HL-60 (cell line): ENCODE data around the gene NTN1.

Experiments used
- DNase-seq, 2 experiments: peaks; one replicate each; pipeline ENCODE4 v3.0.0-alpha.2; 2010 to 2020; ENCODE audit warnings: low read depth in 1 of 2, low spot score in 1 of 2
- H3K27ac ChIP-seq: fragments of 250-450 bp; sonication (Bioruptor Pico); replicated peaks from 2 replicates; pipeline ENCODE4 v1.5.1; 2020; ENCODE audit warnings: mild to moderate bottlenecking, moderate library complexity
- H3K27me3 ChIP-seq: fragments of 250-450 bp; sonication (Bioruptor Pico); 2 replicates; pipeline ENCODE4 v1.5.1; 2021; ENCODE audit warnings: mild to moderate bottlenecking, moderate library complexity; ENCODE audit not compliant: insufficient read depth, poor library complexity, severe bottlenecking
- H3K4me3 ChIP-seq: replicated peaks from 2 replicates; pipeline ENCODE4 v1.5.1; 2011; ENCODE audit warnings: mild to moderate bottlenecking, control low read depth, low read length; ENCODE audit not compliant: insufficient read depth
- GABPA ChIP-seq: IDR thresholded peaks from 2 replicates; pipeline ENCODE4 v1.6.1; 2012; ENCODE audit warnings: low read depth
- POLR2AphosphoS5 ChIP-seq: IDR thresholded peaks from 2 replicates; pipeline ENCODE4 v1.6.1; 2012; ENCODE audit warnings: low read depth
- SPI1 ChIP-seq: IDR thresholded peaks from 2 replicates; pipeline ENCODE4 v1.6.1; 2012; ENCODE audit warnings: low read depth, mild to moderate bottlenecking, borderline replicate concordance
- TF ChIP-seq, protein P1 (sequence below): IDR thresholded peaks from 2 replicates; pipeline ENCODE4 v1.6.1; 2012; ENCODE audit warnings: low read depth; ENCODE audit not compliant: insufficient replicate concordance
- TF ChIP-seq, protein P2 (sequence below): IDR thresholded peaks from one replicate; pipeline ENCODE4 v1.5.1; 2011; ENCODE audit warnings: low read length, control low read depth, inconsistent platforms; ENCODE audit not compliant: insufficient read depth

Gene NTN1

DNA sequence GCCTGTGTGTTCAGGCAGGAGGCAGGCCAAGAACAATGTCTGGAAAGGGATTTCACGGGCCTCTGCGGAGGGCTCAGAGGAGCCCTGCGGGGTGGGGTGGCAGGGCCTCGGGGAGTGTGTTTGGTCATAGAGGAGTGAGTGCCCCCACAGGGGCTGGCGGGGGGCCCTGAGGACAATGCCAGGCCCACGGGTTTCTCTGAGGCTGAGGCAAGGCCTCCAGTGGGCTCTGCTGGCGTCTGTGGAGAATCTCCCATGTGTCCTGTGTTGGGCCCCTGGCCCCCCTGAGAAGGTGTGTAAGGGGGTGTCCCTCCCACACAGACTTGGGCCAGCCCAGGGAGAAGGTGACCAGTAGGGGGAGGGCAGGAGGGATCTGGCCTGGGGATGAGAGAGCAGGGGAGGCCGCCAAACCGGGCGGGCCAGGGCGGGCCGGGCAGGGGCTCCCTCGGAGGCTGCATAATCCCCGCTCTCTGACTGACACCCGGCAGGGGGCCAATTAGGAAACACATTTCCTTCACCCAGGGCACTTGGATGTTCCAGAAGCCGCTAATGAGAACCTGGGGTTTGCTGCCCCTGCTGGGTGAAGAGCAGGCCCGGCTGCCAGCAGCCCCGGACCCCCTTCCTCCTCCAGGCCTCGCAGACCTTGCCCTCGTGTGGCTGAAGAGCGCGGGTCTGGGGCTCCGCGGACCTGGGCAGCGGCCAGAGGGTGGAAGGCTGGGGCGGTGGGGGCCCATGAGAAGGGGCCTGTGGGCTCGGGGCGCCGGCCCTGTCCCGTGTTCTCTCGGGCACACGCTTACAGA is 204.2 kb downstream of the NTN1 start:
- no peaks in the 10 kb centered on the region for H3K27me3 ChIP-seq
- no peak overlapping the region for H3K27ac ChIP-seq
- TF ChIP-seq GABPA, result no peak
- TF ChIP-seq, protein P1, sequence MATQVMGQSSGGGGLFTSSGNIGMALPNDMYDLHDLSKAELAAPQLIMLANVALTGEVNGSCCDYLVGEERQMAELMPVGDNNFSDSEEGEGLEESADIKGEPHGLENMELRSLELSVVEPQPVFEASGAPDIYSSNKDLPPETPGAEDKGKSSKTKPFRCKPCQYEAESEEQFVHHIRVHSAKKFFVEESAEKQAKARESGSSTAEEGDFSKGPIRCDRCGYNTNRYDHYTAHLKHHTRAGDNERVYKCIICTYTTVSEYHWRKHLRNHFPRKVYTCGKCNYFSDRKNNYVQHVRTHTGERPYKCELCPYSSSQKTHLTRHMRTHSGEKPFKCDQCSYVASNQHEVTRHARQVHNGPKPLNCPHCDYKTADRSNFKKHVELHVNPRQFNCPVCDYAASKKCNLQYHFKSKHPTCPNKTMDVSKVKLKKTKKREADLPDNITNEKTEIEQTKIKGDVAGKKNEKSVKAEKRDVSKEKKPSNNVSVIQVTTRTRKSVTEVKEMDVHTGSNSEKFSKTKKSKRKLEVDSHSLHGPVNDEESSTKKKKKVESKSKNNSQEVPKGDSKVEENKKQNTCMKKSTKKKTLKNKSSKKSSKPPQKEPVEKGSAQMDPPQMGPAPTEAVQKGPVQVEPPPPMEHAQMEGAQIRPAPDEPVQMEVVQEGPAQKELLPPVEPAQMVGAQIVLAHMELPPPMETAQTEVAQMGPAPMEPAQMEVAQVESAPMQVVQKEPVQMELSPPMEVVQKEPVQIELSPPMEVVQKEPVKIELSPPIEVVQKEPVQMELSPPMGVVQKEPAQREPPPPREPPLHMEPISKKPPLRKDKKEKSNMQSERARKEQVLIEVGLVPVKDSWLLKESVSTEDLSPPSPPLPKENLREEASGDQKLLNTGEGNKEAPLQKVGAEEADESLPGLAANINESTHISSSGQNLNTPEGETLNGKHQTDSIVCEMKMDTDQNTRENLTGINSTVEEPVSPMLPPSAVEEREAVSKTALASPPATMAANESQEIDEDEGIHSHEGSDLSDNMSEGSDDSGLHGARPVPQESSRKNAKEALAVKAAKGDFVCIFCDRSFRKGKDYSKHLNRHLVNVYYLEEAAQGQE, result no peak
- no peak overlapping the region for H3K4me3 ChIP-seq
- DNase-seq, result no peak

DNA sequence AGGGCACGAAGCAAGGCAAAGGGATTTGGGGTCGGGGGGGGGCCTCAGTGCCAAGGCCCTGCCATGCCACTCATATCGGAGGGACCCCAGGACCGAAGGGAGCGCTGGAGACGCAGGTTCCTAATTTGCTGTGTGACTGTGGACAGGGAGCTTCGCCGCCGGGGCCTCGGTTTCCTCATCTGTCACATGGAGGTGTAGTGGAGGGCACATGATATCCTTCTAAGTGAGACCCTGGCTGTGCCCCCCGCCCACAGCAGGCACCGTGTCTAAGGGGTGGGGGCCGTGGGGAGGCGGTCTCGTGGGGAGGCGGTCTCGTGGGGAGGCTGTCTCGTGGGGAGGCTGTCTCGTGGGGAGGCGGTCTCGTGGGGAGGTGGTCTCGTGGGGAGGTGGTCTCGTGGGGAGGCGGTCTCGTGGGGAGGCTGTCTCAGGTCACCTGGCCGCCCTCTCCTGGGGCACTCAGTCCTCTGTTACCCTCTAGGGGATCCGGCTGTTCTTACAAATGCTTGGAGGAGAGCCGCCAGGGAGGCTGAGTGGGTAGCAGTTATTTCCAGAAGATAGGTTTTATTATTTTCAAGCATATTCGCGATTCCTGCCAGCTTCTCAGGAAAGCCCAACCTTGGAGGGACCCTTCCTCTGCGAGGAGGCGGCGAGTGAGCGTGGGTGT is 205.0 kb downstream of the NTN1 start:
- Histone ChIP-seq H3K27ac (no peak overlapping the region), H3K27me3 (no peaks in the 10 kb centered on the region), H3K4me3 (no peak overlapping the region)
- TF ChIP-seq SPI1, result no peak
- TF ChIP-seq POLR2AphosphoS5, result no peak
- TF ChIP-seq, protein P2, sequence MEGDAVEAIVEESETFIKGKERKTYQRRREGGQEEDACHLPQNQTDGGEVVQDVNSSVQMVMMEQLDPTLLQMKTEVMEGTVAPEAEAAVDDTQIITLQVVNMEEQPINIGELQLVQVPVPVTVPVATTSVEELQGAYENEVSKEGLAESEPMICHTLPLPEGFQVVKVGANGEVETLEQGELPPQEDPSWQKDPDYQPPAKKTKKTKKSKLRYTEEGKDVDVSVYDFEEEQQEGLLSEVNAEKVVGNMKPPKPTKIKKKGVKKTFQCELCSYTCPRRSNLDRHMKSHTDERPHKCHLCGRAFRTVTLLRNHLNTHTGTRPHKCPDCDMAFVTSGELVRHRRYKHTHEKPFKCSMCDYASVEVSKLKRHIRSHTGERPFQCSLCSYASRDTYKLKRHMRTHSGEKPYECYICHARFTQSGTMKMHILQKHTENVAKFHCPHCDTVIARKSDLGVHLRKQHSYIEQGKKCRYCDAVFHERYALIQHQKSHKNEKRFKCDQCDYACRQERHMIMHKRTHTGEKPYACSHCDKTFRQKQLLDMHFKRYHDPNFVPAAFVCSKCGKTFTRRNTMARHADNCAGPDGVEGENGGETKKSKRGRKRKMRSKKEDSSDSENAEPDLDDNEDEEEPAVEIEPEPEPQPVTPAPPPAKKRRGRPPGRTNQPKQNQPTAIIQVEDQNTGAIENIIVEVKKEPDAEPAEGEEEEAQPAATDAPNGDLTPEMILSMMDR, result no peak
- TF ChIP-seq GABPA, result no peak
- TF ChIP-seq, protein P1, result no peak
- no peak for DNase-seq

DNA sequence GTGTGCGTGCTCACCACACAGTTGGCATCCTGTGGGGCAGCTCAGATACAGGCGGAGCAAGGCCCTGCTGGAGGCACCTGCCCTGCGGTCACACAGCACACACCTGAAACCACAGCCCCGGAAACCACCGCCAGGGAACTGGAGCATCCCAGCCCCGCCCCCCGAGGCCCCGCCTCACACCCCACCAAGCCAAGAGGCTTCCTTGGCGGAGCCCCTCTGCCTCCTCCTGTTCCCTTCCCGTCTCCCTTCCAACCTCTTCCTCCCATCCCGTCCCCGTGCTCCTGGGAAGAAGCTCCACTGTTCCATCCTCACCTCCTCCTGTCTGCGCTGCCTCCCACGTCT is 205.5 kb downstream of the NTN1 start:
- DNase-seq, result no peak
- H3K4me3 ChIP-seq, result no peak overlapping the region
- TF ChIP-seq, protein P2, result no peak
- TF ChIP-seq, protein P1, result no peak
- TF ChIP-seq GABPA, result no peak
- TF ChIP-seq POLR2AphosphoS5, result no peak
- no peak for TF ChIP-seq SPI1
- no peak overlapping the region for H3K27ac ChIP-seq
- no peaks in the 10 kb centered on the region for H3K27me3 ChIP-seq
